Measurements from ENCODE around the gene MYH3. TPM values are rescaled to one million over a fixed set of nuclear protein-coding genes. Genes with fewer than 3 reads are reported as not detected.
"Not testable (repeated sequence)": the region's sequence is repeated elsewhere in the genome, so short reads cannot be mapped to it uniquely, and the experiment has no call there.

Gene MYH3
- total RNA-seq, 1 donor from 2014 or later = 0.32 TPM

DNA sequence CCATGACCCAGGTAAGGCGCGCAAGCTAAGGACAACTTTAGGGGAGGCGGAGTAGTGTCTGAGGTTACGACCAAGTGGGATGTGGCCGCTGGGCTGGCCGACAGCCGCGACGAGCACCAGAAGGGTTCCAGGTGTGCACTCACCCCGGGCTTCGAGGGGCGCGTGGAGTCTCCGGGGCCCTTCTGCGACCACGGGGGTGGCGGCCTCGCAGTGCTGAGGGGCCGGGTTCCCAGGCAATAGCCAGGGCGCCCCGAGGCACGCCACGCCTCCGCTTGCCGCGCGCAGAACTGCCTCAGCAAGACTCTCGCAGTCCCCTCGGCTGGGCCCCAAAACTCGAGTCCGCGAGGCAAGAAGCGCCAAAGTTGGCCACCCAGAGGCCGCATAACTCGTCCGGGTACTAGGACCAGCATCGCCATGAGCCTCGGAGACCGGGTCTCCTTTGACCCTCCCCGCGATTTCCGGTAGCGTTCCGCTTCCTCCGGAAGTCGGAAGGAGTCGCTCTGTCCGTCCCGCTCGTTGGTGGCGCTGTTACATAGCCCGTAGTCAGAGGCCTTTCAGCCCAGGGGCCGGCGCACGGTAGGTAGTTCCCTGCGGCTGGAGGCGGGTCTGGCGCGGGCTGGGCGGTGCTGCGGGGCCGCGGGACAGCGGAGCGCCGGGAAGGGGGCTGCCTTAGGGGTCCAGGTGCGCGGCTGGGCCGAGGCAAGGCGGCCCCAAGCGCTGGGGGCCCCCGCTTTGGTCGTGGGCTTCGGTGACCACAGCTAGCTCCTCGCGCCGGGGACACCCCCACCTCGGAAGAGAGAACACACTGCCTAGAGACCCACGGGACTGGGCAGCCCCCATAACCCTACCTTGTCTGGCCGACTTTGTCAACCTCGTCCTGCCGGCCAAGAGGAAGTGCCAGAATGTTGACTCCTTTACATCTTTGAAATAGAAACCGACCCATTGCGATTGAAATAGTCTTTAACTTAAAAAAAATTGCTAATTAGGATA, 40.3 kb upstream of the MYH3 start, which contains the start of the genes ADPRM and SCO1:
ADPRM (plus strand) TSS at position 503 of the 990 bp plus-strand sequence. CDS start 7,333 bp downstream, outside the sequence.
SCO1 (minus strand) TSS at position 442 of the 990 bp plus-strand sequence; CDS start at position 416, 26 bp downstream.
- Histone ChIP-seq H3K9me3 (no peaks in the 10 kb centered on the region), H3K27me3 (no peaks in the 10 kb centered on the region), H3K4me1 (peaks cover 5 to 18% of the 10 kb centered on the region in 2 donors), H3K4me3 (peak within 1 kb of the TSS; percentile 99 to 100), H3K27ac (peak within 1 kb of the TSS; percentile 94 to 97), H3K36me3 (peaks cover 19 to 21% of the 10 kb centered on the region in 2 donors)
- TF ChIP-seq, protein P1, sequence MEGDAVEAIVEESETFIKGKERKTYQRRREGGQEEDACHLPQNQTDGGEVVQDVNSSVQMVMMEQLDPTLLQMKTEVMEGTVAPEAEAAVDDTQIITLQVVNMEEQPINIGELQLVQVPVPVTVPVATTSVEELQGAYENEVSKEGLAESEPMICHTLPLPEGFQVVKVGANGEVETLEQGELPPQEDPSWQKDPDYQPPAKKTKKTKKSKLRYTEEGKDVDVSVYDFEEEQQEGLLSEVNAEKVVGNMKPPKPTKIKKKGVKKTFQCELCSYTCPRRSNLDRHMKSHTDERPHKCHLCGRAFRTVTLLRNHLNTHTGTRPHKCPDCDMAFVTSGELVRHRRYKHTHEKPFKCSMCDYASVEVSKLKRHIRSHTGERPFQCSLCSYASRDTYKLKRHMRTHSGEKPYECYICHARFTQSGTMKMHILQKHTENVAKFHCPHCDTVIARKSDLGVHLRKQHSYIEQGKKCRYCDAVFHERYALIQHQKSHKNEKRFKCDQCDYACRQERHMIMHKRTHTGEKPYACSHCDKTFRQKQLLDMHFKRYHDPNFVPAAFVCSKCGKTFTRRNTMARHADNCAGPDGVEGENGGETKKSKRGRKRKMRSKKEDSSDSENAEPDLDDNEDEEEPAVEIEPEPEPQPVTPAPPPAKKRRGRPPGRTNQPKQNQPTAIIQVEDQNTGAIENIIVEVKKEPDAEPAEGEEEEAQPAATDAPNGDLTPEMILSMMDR (IDR thresholded peaks at IDR 0.05) = peak in 2 of 3 experiments; percentile 35 to 46
- intact Hi-C loops (cut with DNase I) = loop anchor here (2.0 to 5.0 kb wide), 3 partner anchors 15 to 50 kb away; no protein-coding TSS in a partner anchor
- DNase-seq (ENCODE audit: low spot score in 2 of 2) = peak; percentile 79 to 97

DNA sequence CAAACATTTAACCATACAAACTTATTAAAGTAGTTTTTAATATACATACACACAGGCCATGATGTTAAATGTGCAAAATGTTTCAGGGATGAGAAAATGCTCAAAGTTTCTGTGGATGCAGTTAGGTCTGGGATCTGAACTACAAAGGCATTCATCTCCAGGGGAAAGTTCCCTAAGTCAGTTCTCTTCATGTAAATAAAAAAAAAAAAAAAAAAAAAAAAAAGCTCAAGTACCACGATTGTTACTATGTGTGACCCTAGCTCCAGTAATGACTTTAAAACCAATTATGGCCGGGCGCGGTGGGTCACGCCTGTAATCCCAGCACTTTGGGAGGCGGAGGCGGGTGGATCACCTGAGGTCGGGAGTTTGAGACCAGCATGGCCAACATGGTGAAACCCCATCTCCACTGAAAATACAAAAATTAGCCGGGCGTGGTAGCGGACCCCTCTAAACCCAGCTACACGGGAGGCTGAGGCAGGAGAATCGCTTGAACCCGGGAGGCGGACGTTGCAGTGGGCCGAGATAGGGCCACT, 38.8 kb upstream of the MYH3 start:
- H3K27ac ChIP-seq; H3K9me3 ChIP-seq; H3K27me3 ChIP-seq; DNase-seq (ENCODE audit: low spot score in 2 of 2): not testable (repeated sequence)
- peak overlapping the region; percentile 99 to 100 for H3K4me3 ChIP-seq
- intact Hi-C loops (cut with DNase I) = loop anchor here (2.0 to 5.0 kb wide), 3 partner anchors 13 to 49 kb away; no protein-coding TSS in a partner anchor
- peaks cover 28 to 36% of the 10 kb centered on the region in 2 donors for H3K36me3 ChIP-seq
- H3K4me1 ChIP-seq = peaks cover 5 to 18% of the 10 kb centered on the region in 2 donors

DNA sequence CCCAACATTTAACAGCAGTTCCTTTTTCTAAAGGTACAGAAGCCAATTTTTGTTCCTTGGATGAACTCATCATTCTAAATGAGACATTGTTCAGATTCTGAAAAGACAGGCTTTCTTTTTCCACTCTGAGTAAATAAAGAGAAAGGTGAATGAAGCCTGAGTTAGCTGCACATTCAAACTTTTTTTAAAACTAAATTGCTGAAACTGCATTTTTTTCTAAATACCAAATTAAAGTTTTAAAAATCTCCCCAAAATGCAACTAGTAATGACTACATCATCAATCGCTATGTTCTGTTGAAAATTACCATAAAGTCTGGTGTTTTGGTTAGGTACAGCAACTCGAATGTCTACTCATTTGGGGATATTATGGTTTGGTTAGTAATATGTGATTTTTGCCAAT, 30.4 kb upstream of the MYH3 start:
- H3K4me1 ChIP-seq = peaks cover 0 to 2% of the 10 kb centered on the region in 2 donors
- H3K27me3 ChIP-seq = no peaks in the 10 kb centered on the region
- H3K9me3 ChIP-seq = no peaks in the 10 kb centered on the region
- no peak overlapping the region for H3K27ac ChIP-seq
- TF ChIP-seq, protein P1 (IDR thresholded peaks at IDR 0.05) = no peak
- DNase-seq (ENCODE audit: low spot score in 2 of 2) = no peak
- intact Hi-C loops (cut with DNase I) = no loop called here
- peaks cover 27 to 49% of the 10 kb centered on the region in 2 donors for H3K36me3 ChIP-seq
- H3K4me3 ChIP-seq = no peak overlapping the region

DNA sequence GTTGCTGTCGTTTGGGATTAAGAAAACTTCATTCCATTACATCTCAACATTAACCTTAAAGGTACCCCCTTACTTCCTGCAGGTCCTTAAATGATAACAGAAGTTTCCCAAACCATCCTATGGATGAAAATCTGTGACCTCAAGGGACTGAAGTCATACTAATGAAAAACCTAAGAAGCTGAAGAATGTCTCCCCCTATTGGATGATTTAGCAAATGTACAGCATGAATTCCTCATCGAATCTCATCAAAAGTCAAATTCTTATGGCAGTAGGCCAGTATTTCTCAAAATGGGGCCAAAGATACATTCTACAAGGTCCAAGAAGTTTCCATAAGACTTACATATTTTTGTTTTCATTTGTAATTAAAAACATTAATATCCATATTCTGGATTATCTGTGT, 26.7 kb upstream of the MYH3 start:
- TF ChIP-seq, protein P1 (IDR thresholded peaks at IDR 0.05) = peak in 2 of 3 experiments; percentile 31 to 37
- H3K36me3 ChIP-seq = peaks cover 27 to 43% of the 10 kb centered on the region in 2 donors
- H3K9me3 ChIP-seq = no peaks in the 10 kb centered on the region
- intact Hi-C loops (cut with DNase I) = loop anchor here (2.0 kb wide), 2 partner anchors 13 to 37 kb away; partner anchors contain the start of genes ADPRM and SCO1
- H3K4me3 ChIP-seq = no peak overlapping the region
- H3K4me1 ChIP-seq = peaks cover 8 to 10% of the 10 kb centered on the region in 2 donors
- DNase-seq (ENCODE audit: low spot score in 2 of 2) = no peak
- H3K27ac ChIP-seq = peak overlapping the region in 1 of 2 donors; percentile 19
- no peaks in the 10 kb centered on the region for H3K27me3 ChIP-seq

DNA sequence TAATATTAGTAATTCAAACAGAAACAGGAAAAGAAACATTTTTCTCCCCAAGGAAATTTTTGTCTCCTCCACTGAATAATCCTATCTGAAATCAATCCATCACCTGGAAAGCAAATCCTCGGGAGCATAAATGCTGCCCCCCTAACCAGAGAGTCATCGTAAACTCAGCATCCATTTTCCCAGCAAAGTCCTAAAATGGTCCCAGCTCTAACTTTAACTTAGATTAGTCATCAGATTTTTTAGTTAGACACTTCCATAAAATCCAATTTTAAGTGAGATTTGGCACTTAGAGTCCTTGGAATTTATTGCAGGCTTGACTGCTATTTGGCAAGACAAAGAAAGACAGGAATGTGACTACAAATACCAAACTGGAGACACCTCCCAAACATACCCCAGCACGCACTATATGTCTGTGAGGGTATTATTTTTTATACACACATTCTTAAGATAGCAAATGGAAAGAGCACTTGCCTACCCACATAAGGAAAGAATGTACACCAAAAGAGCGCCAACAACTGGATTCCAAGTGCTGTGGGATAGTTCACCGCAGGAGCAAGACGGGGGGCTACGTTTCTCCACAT, 24.8 kb upstream of the MYH3 start:
- intact Hi-C loops (cut with DNase I) = loop anchor here (2.0 kb wide), 2 partner anchors 15 to 35 kb away; partner anchors contain the start of genes ADPRM and SCO1
- peak overlapping the region; percentile 54 to 76 for H3K27ac ChIP-seq
- H3K36me3 ChIP-seq = peaks cover 30 to 52% of the 10 kb centered on the region in 2 donors
- H3K9me3 ChIP-seq = no peaks in the 10 kb centered on the region
- TF ChIP-seq, protein P1 (IDR thresholded peaks at IDR 0.05) = no peak
- peaks cover 8 to 10% of the 10 kb centered on the region in 2 donors for H3K4me1 ChIP-seq
- no peak overlapping the region for H3K4me3 ChIP-seq
- no peak for DNase-seq (ENCODE audit: low spot score in 2 of 2)
- H3K27me3 ChIP-seq = no peaks in the 10 kb centered on the region

Measured in ascending aorta (tissue), 2 donors.